ENCODE results near the gene ZNF334.

The ZNF334 gene
- 0.24 to 0.35 reads per million in 2 experiments for total RNA-seq

- no peak for DNase-seq (ENCODE audit: low read depth)
These were observed at the start of gene ZNF334 for GRCh38 chr20:46512943-46513844. ZNF334 (minus strand) TSS chr20:46513559; CDS start chr20:46512102, 1,457 bp downstream.

- DNase-seq (ENCODE audit: low read depth): peak; percentile 17
These were observed 49.2 kb upstream of the ZNF334 start for GRCh38 chr20:46562373-46563169.

- no peak for DNase-seq (ENCODE audit: low read depth)
These were observed 48.6 kb upstream of the ZNF334 start for GRCh38 chr20:46562009-46562372.

- DNase-seq (ENCODE audit: low read depth): no peak
These were observed 46.5 kb upstream of the ZNF334 start for GRCh38 chr20:46559685-46560440.

GRCh38 chr20:46559001-46559400, 45.6 kb upstream of the ZNF334 start:
- DNase-seq (ENCODE audit: low read depth): no peak

- DNase-seq (ENCODE audit: low read depth): no peak
These were observed 45.2 kb upstream of the ZNF334 start for GRCh38 chr20:46558511-46558959.

GRCh38 chr20:46557231-46557956, 44.0 kb upstream of the ZNF334 start:
- DNase-seq (ENCODE audit: low read depth): no peak

- DNase-seq (ENCODE audit: low read depth): no peak
These were observed 42.1 kb upstream of the ZNF334 start for GRCh38 chr20:46555370-46555956.

- no peak for DNase-seq (ENCODE audit: low read depth)
These were observed 41.5 kb upstream of the ZNF334 start for GRCh38 chr20:46554828-46555227.

GRCh38 chr20:46553926-46554325, 40.6 kb upstream of the ZNF334 start:
- DNase-seq (ENCODE audit: low read depth): no peak

GRCh38 chr20:46552460-46553420, 39.4 kb upstream of the ZNF334 start:
- no peak for DNase-seq (ENCODE audit: low read depth)

GRCh38 chr20:46551522-46552381, 38.4 kb upstream of the ZNF334 start:
- no peak for DNase-seq (ENCODE audit: low read depth)

GRCh38 chr20:46550461-46550860, 37.1 kb upstream of the ZNF334 start, which contains the start of gene OCSTAMP:
OCSTAMP (minus strand) TSS chr20:46550654; CDS start chr20:46550560, 94 bp downstream.
- DNase-seq (ENCODE audit: low read depth): no peak

GRCh38 chr20:46549188-46549972, 36.0 kb upstream of the ZNF334 start:
- no peak for DNase-seq (ENCODE audit: low read depth)

GRCh38 chr20:46548688-46549087, 35.3 kb upstream of the ZNF334 start:
- DNase-seq (ENCODE audit: low read depth): no peak

- no peak for DNase-seq (ENCODE audit: low read depth)
These were observed 34.6 kb upstream of the ZNF334 start for GRCh38 chr20:46547995-46548394.

- no peak for DNase-seq (ENCODE audit: low read depth)
These were observed 33.6 kb upstream of the ZNF334 start for GRCh38 chr20:46546936-46547335.

GRCh38 chr20:46546298-46546697, 32.9 kb upstream of the ZNF334 start:
- no peak for DNase-seq (ENCODE audit: low read depth)
